ENCODE data around the gene FPGS. TPM values are rescaled to one million over a fixed set of nuclear protein-coding genes. Genes with fewer than 3 reads are reported as not detected.

The FPGS gene
- total RNA-seq, 1 experiment from 2014 or later, result 81.7 TPM

DNA sequence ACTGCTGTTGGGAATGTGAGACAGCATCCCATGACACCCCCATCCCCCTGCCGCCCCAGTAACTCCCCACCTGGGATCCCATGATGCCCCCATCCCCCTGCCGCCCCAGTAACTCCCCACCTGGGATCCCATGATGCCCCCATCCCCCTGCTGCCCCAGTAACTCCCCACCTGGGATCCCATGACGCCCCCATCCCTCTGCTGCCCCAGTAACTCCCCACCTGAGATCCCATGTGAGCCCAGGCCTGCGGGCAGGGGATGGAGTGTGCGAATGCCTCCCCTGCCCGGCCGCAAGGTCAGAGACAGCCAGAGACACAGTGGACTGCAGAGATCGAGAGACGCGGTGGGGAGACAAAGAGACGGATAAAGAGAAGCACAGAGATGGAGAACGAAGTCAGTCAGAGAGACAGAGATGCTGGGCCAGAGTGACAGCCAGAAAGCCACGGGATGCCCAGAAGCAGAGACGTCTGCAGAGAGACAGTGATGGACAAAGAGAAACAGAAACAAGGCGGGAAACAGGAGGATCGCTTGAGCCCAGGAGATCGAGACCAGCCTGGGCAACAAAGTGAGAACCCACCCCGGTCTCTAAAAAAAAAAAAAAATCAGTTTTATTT, 25.2 kb upstream of the FPGS start:
- ATAC-seq (no peak), DNase-seq (ENCODE audit: low spot score) (no peak)
- Mint-ChIP-seq H3K4me3 (no peak overlapping the region), H3K4me1 (peaks cover 19% of the 10 kb centered on the region), H3K27ac (no peak overlapping the region), H3K27me3 (ENCODE audit: low read depth) (no peaks in the 10 kb centered on the region), H3K36me3 (no peaks in the 10 kb centered on the region), H3K9me3 (no peaks in the 10 kb centered on the region)
- ChIA-PET CTCF (interaction anchor here (0.7 to 0.9 kb wide), 2 partner anchors 43 to 209 kb away, joined by 3 to 4 read pairs; partner anchors contain the start of gene TOR2A), POLR2A (no interaction called here)
- TF ChIP-seq, protein P1, sequence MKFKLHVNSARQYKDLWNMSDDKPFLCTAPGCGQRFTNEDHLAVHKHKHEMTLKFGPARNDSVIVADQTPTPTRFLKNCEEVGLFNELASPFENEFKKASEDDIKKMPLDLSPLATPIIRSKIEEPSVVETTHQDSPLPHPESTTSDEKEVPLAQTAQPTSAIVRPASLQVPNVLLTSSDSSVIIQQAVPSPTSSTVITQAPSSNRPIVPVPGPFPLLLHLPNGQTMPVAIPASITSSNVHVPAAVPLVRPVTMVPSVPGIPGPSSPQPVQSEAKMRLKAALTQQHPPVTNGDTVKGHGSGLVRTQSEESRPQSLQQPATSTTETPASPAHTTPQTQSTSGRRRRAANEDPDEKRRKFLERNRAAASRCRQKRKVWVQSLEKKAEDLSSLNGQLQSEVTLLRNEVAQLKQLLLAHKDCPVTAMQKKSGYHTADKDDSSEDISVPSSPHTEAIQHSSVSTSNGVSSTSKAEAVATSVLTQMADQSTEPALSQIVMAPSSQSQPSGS (CRISPR knock-in tag; IDR thresholded peaks at IDR 0.05; ENCODE audit: borderline replicate concordance, low read depth), result no peak
- TF ChIP-seq, protein P2, sequence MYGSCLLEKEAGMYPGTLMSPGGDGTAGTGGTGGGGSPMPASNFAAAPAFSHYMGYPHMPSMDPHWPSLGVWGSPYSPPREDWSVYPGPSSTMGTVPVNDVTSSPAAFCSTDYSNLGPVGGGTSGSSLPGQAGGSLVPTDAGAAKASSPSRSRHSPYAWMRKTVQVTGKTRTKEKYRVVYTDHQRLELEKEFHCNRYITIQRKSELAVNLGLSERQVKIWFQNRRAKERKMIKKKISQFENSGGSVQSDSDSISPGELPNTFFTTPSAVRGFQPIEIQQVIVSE (CRISPR knock-in tag; IDR thresholded peaks at IDR 0.05; ENCODE audit: borderline replicate concordance), result no peak
- TF ChIP-seq, protein P3, sequence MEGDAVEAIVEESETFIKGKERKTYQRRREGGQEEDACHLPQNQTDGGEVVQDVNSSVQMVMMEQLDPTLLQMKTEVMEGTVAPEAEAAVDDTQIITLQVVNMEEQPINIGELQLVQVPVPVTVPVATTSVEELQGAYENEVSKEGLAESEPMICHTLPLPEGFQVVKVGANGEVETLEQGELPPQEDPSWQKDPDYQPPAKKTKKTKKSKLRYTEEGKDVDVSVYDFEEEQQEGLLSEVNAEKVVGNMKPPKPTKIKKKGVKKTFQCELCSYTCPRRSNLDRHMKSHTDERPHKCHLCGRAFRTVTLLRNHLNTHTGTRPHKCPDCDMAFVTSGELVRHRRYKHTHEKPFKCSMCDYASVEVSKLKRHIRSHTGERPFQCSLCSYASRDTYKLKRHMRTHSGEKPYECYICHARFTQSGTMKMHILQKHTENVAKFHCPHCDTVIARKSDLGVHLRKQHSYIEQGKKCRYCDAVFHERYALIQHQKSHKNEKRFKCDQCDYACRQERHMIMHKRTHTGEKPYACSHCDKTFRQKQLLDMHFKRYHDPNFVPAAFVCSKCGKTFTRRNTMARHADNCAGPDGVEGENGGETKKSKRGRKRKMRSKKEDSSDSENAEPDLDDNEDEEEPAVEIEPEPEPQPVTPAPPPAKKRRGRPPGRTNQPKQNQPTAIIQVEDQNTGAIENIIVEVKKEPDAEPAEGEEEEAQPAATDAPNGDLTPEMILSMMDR (IDR thresholded peaks at IDR 0.05), result no peak
- TF ChIP-seq, protein P4, sequence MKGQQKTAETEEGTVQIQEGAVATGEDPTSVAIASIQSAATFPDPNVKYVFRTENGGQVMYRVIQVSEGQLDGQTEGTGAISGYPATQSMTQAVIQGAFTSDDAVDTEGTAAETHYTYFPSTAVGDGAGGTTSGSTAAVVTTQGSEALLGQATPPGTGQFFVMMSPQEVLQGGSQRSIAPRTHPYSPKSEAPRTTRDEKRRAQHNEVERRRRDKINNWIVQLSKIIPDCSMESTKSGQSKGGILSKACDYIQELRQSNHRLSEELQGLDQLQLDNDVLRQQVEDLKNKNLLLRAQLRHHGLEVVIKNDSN (CRISPR knock-in tag; IDR thresholded peaks at IDR 0.05), result no peak
- TF ChIP-seq, protein P5, sequence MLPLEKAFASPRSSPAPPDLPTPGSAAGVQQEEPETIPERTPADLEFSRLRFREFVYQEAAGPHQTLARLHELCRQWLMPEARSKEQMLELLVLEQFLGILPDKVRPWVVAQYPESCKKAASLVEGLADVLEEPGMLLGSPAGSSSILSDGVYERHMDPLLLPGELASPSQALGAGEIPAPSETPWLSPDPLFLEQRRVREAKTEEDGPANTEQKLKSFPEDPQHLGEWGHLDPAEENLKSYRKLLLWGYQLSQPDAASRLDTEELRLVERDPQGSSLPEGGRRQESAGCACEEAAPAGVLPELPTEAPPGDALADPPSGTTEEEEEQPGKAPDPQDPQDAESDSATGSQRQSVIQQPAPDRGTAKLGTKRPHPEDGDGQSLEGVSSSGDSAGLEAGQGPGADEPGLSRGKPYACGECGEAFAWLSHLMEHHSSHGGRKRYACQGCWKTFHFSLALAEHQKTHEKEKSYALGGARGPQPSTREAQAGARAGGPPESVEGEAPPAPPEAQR (CRISPR knock-in tag; IDR thresholded peaks at IDR 0.05), result no peak
- TF ChIP-seq, protein P6, sequence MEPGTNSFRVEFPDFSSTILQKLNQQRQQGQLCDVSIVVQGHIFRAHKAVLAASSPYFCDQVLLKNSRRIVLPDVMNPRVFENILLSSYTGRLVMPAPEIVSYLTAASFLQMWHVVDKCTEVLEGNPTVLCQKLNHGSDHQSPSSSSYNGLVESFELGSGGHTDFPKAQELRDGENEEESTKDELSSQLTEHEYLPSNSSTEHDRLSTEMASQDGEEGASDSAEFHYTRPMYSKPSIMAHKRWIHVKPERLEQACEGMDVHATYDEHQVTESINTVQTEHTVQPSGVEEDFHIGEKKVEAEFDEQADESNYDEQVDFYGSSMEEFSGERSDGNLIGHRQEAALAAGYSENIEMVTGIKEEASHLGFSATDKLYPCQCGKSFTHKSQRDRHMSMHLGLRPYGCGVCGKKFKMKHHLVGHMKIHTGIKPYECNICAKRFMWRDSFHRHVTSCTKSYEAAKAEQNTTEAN (CRISPR knock-in tag; IDR thresholded peaks at IDR 0.05), result no peak
- TF ChIP-seq EMX1 (CRISPR knock-in tag; IDR thresholded peaks at IDR 0.05), result no peak

DNA sequence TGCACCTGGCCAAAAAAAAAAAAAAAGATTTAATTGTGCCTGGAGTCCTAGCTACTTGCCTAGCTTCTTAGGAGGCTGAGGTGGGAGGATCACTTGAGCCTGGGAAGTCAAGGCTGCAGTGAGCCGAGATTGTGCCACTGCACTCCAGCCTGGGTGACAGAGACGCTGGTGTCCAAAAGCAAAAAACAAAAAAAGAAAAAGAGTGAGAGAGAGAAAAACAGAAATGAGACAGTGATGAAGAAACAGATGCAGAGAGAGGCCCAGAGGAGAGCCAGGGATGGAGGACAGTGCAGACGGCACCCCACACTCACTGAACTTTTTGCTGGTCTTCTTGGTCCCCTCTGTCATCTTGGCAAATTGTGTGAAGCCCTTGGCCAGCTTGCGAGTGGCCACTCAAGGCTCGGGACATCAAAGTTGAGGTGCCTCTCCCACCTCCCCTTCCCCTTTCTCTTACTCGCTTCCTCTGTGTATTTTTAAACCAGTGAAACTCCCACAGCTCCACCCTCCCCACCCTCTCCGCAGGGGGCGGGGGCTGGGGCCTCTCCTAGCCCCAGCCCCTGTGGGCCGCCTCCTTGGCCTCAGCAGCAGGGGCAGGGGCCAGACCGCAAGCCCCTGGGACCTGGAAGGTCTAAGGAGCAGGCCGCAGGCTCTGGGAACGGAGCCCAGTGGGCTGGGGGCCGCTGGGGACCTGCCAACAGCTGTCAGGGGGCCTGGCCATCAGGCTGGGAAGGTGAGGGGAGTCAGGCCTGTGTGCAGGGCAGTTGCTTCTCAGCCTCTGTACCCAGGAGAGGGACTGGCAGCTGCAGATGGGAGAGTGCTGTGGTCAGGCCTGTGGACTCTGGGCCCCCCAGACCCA, 24.2 kb upstream of the FPGS start, which contains the start of gene SH2D3C:
SH2D3C (minus strand) TSS at position 387 of the 856 bp plus-strand sequence; CDS start at position 348, 39 bp downstream.
- DNase-seq (ENCODE audit: low spot score) (no peak), ATAC-seq (no peak)
- Mint-ChIP-seq H3K27me3 (ENCODE audit: low read depth) (no peaks in the 10 kb centered on the region), H3K4me3 (no peak within 1 kb of the TSS), H3K9me3 (no peaks in the 10 kb centered on the region), H3K4me1 (peaks cover 19% of the 10 kb centered on the region), H3K27ac (peak within 1 kb of the TSS; percentile 44; the same call in 1 of the 2 replicates), H3K36me3 (no peaks in the 10 kb centered on the region)
- TF ChIP-seq CBFB (CRISPR knock-in tag; IDR thresholded peaks at IDR 0.05; ENCODE audit: low read depth) (no peak), NR3C1 (CRISPR knock-in tag; conservative IDR thresholded peaks at IDR 0.05; ENCODE audit: low read depth) (no peak), GRHL2 (CRISPR knock-in tag; IDR thresholded peaks at IDR 0.05; ENCODE audit: insufficient replicate concordance, severe bottlenecking) (no peak), NR1H2 (CRISPR knock-in tag; IDR thresholded peaks at IDR 0.05) (no peak), PRRX2 (CRISPR knock-in tag; IDR thresholded peaks at IDR 0.05) (no peak), ZNF671 (CRISPR knock-in tag; IDR thresholded peaks at IDR 0.05) (no peak), ZNF232 (CRISPR knock-in tag; IDR thresholded peaks at IDR 0.05) (no peak), TEAD4 (CRISPR knock-in tag; IDR thresholded peaks at IDR 0.05) (no peak), ZNF317 (CRISPR knock-in tag; IDR thresholded peaks at IDR 0.05; ENCODE audit: borderline replicate concordance, low read depth) (no peak), FOXJ3 (CRISPR knock-in tag; IDR thresholded peaks at IDR 0.05; ENCODE audit: borderline replicate concordance) (no peak)
- TF ChIP-seq, protein P1 (CRISPR knock-in tag; IDR thresholded peaks at IDR 0.05; ENCODE audit: borderline replicate concordance, low read depth), result no peak
- TF ChIP-seq, protein P5 (CRISPR knock-in tag; IDR thresholded peaks at IDR 0.05), result no peak
- TF ChIP-seq, protein P7, sequence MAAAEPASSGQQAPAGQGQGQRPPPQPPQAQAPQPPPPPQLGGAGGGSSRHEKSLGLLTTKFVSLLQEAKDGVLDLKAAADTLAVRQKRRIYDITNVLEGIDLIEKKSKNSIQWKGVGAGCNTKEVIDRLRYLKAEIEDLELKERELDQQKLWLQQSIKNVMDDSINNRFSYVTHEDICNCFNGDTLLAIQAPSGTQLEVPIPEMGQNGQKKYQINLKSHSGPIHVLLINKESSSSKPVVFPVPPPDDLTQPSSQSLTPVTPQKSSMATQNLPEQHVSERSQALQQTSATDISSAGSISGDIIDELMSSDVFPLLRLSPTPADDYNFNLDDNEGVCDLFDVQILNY (CRISPR knock-in tag; IDR thresholded peaks at IDR 0.05), result no peak
- ChIA-PET CTCF (interaction anchor here (0.7 to 2.9 kb wide), 9 partner anchors 7 to 210 kb away, joined by 3 to 26 read pairs (median 4); partner anchors contain the start of genes ST6GALNAC4 and TOR2A), POLR2A (interaction anchor here (0.9 kb wide), 1 partner anchor 49 kb away, joined by 4 read pairs; no protein-coding TSS in a partner anchor)

All from WTC11 (cell line).